Transverse colon (tissue), 4 donors: Measurements from ENCODE around the gene COL4A1. TPM values are rescaled to one million over a fixed set of nuclear protein-coding genes. Genes with fewer than 3 reads are reported as not detected.

Experiments used
- DNase-seq: peaks from one replicate; pipeline ENCODE4 v3.0.0-alpha.2; 2019
- H3K27ac ChIP-seq, 4 donors: fragments of 200-600 bp; sonication (generic); 2 replicates each; pipeline ENCODE4 v1.5.1; 2016 to 2018; ENCODE audit warnings: inconsistent platforms in 4 of 4
- H3K27me3 ChIP-seq: fragments of 200-600 bp; sonication (generic); 2 replicates; pipeline ENCODE4 v1.5.1; 2017; ENCODE audit warnings: inconsistent platforms
- H3K36me3 ChIP-seq, 4 donors: fragments of 200-600 bp; sonication (generic); 2 replicates each; pipeline ENCODE4 v1.5.1; 2017 to 2019; ENCODE audit warnings: inconsistent platforms in 4 of 4
- H3K4me1 ChIP-seq, 4 donors: fragments of 200-600 bp; sonication (generic); 2 replicates each; pipeline ENCODE4 v1.5.1; 2017 to 2020; ENCODE audit warnings: inconsistent platforms in 4 of 4
- H3K4me3 ChIP-seq, 4 donors: fragments of 200-600 bp; sonication (generic); 1 replicate in 1 of 4; 2 replicates in 3 of 4; pipeline versions ENCODE4 v1.5.1 to v1.6.1; 2017 to 2019; ENCODE audit warnings: inconsistent platforms in 4 of 4
- H3K9me3 ChIP-seq, 2 donors: fragments of 200-600 bp; sonication (generic); 2 replicates each; pipeline ENCODE4 v1.5.1; 2017 to 2019; ENCODE audit warnings: inconsistent platforms in 2 of 2
- CTCF ChIP-seq, 5 experiments: fragments of 200-600 bp in 3 of 5; fragments of 450-650 bp in 2 of 5; sonication (generic) in 3 of 5; IDR thresholded peaks; 1 replicate in 2 of 5; 2 replicates in 3 of 5; pipeline ENCODE4 v1.5.1; 2016 to 2017; ENCODE audit warnings: antibody characterized with exemption in 5 of 5, inconsistent platforms in 3 of 5, mild to moderate bottlenecking in 2 of 5, moderate library complexity in 1 of 5
- EP300 ChIP-seq: sonication (generic); formaldehyde crosslinking; IDR thresholded peaks from one replicate; pipeline ENCODE4 v1.6.1; 2017; ENCODE audit warnings: antibody characterized with exemption, low read depth
- POLR2A ChIP-seq: fragments of 450-650 bp; IDR thresholded peaks from one replicate; pipeline ENCODE4 v1.6.1; 2016; ENCODE audit warnings: antibody characterized with exemption, mild to moderate bottlenecking, moderate library complexity
- POLR2AphosphoS5 ChIP-seq, 3 donors: sonication (generic); formaldehyde crosslinking; IDR thresholded peaks; one replicate each; pipeline ENCODE4 v1.6.1; 2016; ENCODE audit warnings: antibody characterized with exemption in 3 of 3
- WGBS, 2 donors: methylation state at CpG; one replicate each; pipeline ENCODE4 v1.1.5; 2018; ENCODE audit warnings: low coverage in 1 of 2; 5-methylcytosine and 5-hydroxymethylcytosine counted together
- in situ Hi-C, 4 donors: fragments of 200-750 bp; cut with MboI; loops; one replicate each; pipeline versions ENCODE4 v1.15.0 to v1.15.1; 2017; ENCODE audit warnings: low sequenced_read_pairs in 3 of 4, low pct_ligation_motif_present in 1 of 4, low pct_unique_long_range_greater_than_20kb in 1 of 4
- intact Hi-C: fragments of 100-400 bp; cut with DNase I; formaldehyde crosslinking; loops from one replicate; pipeline ENCODE4 v1.15.1; 2023; ENCODE audit warnings: low total_unique reads
- total RNA-seq, 4 donors: library from RNA; depleted of rRNA; stranded (reverse); fragments of >200 nt; gene quantifications; one replicate each; pipeline ENCODE4 v1.1.0, GENCODE V29; 2016

Gene COL4A1
- total RNA-seq, 4 donors from 2014 or later = 46.4 to 180 (median 99.2) TPM

DNA sequence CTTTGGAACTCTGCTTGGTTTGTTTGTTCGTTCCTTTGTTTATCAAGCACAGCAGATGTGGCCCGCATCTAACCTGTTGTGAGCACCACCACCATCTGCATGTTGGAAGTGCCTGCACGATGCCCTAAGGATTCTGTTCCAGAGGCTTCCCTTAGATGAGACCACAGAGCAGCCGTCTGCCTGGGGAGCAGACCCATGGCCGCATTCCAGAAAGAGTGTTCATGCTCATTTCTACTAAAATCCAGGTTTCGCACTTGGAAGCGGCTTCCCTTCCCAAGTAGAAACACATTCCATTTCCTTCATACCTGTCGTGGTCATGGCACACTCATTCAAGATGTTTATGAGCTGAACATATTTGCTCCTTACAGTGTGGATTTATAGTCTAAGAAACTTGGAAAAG is 27.3 kb upstream of the COL4A1 start:
- peak overlapping the region; percentile 84 to 87 (median 86) for H3K27ac ChIP-seq
- H3K27me3 ChIP-seq = no peaks in the 10 kb centered on the region
- peaks cover 16 to 60% (median 32%) of the 10 kb centered on the region in 4 donors for H3K4me1 ChIP-seq
- H3K4me3 ChIP-seq = no peak overlapping the region
- TF ChIP-seq CTCF (IDR thresholded peaks at IDR 0.05) (no peak), POLR2AphosphoS5 (IDR thresholded peaks at IDR 0.05) (no peak), EP300 (no peak), POLR2A (no peak)
- intact Hi-C loops (loop anchor here (5.0 kb wide), 1 partner anchor 578 kb away; no protein-coding TSS in a partner anchor), in situ Hi-C loops (no loop called here)
- no peaks in the 10 kb centered on the region for H3K9me3 ChIP-seq
- no peaks in the 10 kb centered on the region for H3K36me3 ChIP-seq
- 70 to 82% methylated on average over 4 to 8 of the region's 8 CpGs for WGBS, 2 donors
- no peak for DNase-seq

GRCh38 chr13:110333837-110334236 is 26.9 kb upstream of the COL4A1 start:
- no peaks in the 10 kb centered on the region for H3K27me3 ChIP-seq
- no peaks in the 10 kb centered on the region for H3K36me3 ChIP-seq
- DNase-seq = no peak
- H3K9me3 ChIP-seq = no peaks in the 10 kb centered on the region
- intact Hi-C loops (loop anchor here (5.0 kb wide), 1 partner anchor 578 kb away; no protein-coding TSS in a partner anchor), in situ Hi-C loops (no loop called here)
- TF ChIP-seq CTCF (IDR thresholded peaks at IDR 0.05) = no peak
- no peak for TF ChIP-seq POLR2A
- no peak for TF ChIP-seq POLR2AphosphoS5 (IDR thresholded peaks at IDR 0.05)
- TF ChIP-seq EP300 = no peak
- H3K4me3 ChIP-seq = no peak overlapping the region
- WGBS, 2 donors = 81 to 88% methylated on average over 7 to 12 of the region's 12 CpGs
- H3K4me1 ChIP-seq = peaks cover 12 to 58% (median 31%) of the 10 kb centered on the region in 4 donors
- peak overlapping the region; percentile 84 to 87 (median 86) for H3K27ac ChIP-seq

- in situ Hi-C loops (no loop called here), intact Hi-C loops (loop anchor here (5.0 kb wide), 1 partner anchor 580 kb away; no protein-coding TSS in a partner anchor)
- Histone ChIP-seq H3K27ac (peak overlapping the region; percentile 84 to 87 (median 86)), H3K4me3 (no peak overlapping the region), H3K27me3 (no peaks in the 10 kb centered on the region), H3K36me3 (no peaks in the 10 kb centered on the region), H3K4me1 (peaks cover 6 to 47% (median 25%) of the 10 kb centered on the region in 4 donors), H3K9me3 (no peaks in the 10 kb centered on the region)
- 64 to 80% methylated on average over 1 to 2 of the region's 2 CpGs for WGBS, 2 donors
- no peak for DNase-seq
- no peak for TF ChIP-seq POLR2AphosphoS5 (IDR thresholded peaks at IDR 0.05)
- TF ChIP-seq CTCF (IDR thresholded peaks at IDR 0.05) = no peak
- TF ChIP-seq POLR2A = no peak
- TF ChIP-seq EP300 = no peak
Observed at GRCh38 chr13:110332750-110333149, 25.8 kb upstream of the COL4A1 start.

DNA sequence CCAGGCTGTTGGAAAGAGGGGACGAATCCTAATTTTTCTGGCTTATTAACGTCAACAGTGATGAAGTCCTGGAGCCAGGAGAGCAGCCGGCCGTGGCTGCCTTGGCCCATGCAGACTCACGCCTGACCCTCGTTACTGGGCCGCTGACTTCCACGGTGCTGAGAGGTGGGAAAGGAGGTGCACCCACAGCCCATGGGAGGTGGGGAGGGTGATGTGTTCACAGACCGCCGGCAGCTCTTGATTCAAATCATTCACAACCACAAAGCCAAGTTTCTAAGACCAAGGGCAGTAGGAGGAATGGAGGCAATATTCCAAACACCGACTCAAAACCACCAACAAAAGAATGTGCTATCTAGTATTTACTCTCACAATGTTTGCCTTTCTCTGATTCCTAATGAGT is 24.4 kb upstream of the COL4A1 start:
- peaks cover 0 to 35% (median 13%) of the 10 kb centered on the region in 4 donors for H3K4me1 ChIP-seq
- H3K27ac ChIP-seq = peak overlapping the region; percentile 84 to 87 (median 86)
- WGBS, 2 donors = 70 to 71% methylated on average over 8 to 11 of the region's 11 CpGs

More for the DNA sequence above, 24.4 kb upstream of the COL4A1 start:
- intact Hi-C loops = loop anchor here (5.0 kb wide), 1 partner anchor 581 kb away; no protein-coding TSS in a partner anchor
- no peak for TF ChIP-seq POLR2A
- no peak for TF ChIP-seq CTCF (IDR thresholded peaks at IDR 0.05)
- TF ChIP-seq POLR2AphosphoS5 (IDR thresholded peaks at IDR 0.05) = no peak
- TF ChIP-seq EP300 = no peak
- Histone ChIP-seq H3K36me3 (no peaks in the 10 kb centered on the region), H3K9me3 (no peaks in the 10 kb centered on the region), H3K27me3 (no peaks in the 10 kb centered on the region), H3K4me3 (no peak overlapping the region)
- in situ Hi-C loops = no loop called here
- no peak for DNase-seq
